DMS53 treated with DMSO at 0.1 percent for 48 hours (cell line): ENCODE data around the gene DCTN2.
A peak's percentile ranks its signal among the peaks of the same experiment; 100 is the strongest.

Source experiments
- DNase-seq: peaks from one replicate; lab custom pipeline; 2025; ENCODE audit not compliant: unreplicated experiment; lab: John Stamatoyannopoulos, UW

DCTN2 gene

GRCh38 chr12:57491393-57492280, 55.4 kb downstream of the DCTN2 start:
- DNase-seq: no peak

- no peak for DNase-seq
Observed at GRCh38 chr12:57490126-57490525, 56.9 kb downstream of the DCTN2 start.

GRCh38 chr12:57489157-57489641, 57.8 kb downstream of the DCTN2 start:
- no peak for DNase-seq

DNA sequence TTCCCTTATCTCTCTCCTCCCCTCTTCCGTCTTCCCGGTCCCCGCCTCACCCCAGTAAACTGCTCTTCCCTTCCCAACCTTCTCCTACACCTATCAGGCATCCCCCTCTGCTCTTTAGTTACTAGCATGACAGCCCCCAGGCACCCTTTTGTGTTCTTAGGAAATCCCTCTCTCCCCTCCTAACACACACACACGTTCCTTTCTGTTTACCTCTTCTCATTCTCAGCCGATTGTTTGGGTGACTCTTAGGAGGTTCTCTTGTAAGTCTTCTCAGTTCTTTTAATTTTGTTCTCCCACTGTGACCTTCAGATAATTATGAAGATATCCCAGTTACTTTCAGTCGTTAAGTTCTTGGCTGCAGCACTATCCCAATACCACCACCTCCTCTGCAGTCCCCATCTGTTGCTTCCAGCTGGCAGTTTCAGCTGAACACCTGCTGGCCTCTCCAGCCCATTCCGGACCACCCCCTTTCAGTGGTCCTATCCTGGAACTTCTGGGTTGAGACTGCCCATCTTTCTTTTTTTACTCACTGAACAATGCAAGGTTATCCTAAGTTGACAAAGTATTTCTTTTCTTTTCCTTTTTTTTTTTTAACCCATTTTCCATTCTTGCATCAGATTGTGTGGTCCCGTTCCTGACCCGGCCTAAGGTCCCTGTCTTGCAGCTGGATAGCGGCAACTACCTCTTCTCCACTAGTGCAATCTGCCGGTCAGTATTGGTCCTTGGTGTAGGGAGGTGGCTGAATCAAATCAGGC, 58.4 kb downstream of the DCTN2 start:
- no peak for DNase-seq

DNA sequence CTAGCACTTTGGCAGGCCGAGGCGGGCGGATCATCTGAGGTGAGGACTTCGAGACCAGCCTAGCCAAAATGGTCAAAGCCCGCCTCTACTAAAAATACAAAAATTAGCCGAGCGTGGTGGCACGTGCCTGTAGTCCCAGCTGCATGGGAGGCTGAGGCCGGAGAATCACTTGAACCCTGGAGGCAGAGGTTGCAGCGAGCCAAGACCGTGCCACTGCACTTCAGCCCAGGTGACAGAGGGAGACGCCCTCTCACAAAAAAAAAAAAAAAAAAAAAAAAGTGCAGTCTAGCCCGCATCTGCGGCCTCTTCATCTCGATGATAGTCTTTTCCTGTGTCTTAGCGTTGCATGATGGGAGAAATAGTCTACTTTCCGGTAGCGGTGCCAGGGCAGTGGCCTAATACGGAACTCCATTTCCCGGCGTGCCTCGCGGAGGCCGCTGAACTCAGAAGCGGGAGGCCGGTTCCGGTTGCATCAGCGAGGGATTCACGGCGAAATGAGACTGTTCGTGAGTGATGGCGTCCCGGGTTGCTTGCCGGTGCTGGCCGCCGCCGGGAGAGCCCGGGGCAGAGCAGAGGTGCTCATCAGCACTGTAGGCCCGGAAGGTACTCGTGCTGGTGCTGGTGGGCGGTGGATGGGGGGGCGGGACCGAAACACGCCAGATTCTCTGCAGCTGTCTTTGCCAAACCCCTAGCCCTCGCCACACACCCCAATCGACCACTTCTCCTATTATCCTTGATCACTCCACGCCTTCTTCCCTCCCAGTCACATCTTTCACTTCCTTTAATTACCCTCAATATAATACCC, 59.2 kb downstream of the DCTN2 start, which contains the start of gene MARS1:
MARS1 (plus strand) TSS at position 472 of the 805 bp plus-strand sequence; CDS start at position 495, 23 bp downstream.
- DNase-seq: peak; percentile 99

GRCh38 chr12:57487055-57487596, 59.9 kb downstream of the DCTN2 start:
- DNase-seq: no peak

GRCh38 chr12:57485695-57486094, 61.3 kb downstream of the DCTN2 start:
- DNase-seq: no peak

DNA sequence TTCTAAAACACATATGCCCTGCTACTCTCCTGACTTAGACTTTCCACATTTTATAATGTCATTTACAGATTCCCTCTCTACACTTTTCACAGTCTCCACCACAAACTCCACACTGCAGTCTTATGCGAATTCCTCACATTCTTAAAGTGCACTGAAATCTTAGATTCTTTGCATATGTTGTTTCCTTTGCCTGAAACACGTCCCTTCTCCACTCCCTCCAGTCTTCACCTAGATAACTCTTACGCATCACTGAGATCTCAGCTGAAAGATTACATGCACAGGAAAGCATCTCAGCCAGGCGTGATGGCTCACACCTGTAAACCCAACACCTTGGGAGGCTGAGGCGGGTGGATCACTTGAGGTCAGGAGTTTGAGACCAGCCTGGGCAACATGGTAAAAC, 63.5 kb downstream of the DCTN2 start:
- DNase-seq: no peak

DNA sequence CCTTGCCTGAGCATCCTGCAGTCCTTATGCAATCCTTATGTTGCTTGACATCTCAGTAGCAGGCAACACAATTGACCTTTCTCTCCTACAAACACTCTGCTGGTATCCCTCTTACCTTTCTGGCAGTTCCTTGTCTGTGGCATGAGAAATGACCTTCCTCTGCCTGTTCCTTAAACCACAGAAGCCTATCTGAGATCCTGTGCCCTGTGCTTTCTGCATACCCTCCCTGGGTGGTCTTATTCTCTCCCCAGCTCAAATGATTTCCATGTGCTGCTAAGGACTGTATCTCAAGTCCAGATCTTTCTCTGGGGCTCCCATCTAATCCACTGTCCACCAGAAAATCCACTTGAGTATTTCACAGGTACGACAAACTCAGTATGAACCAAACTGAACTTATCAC, 65.3 kb downstream of the DCTN2 start:
- DNase-seq: no peak
